NCI-H345 (cell line): Measurements from ENCODE around the gene YWHAG.
A peak's percentile ranks its signal among the peaks of the same experiment; 100 is the strongest.
"Not testable (repeated sequence)": the region's sequence is repeated elsewhere in the genome, so short reads cannot be mapped to it uniquely, and the experiment has no call there.

Experiments used
- DNase-seq: peaks from one replicate; lab custom pipeline; 2025; lab: John Stamatoyannopoulos, UW

Gene YWHAG

GRCh38 chr7:76358481-76359110 lies at the start of gene YWHAG:
TSS of gene YWHAG (minus strand) at chr7:76358991. CDS start at chr7:76358808, 183 bp downstream.
- peak; percentile 90 for DNase-seq

- DNase-seq = no peak
Observed at GRCh38 chr7:76408121-76408560, 49.4 kb upstream of the YWHAG start.

GRCh38 chr7:76407718-76408117 lies 48.9 kb upstream of the YWHAG start:
- DNase-seq = no peak

- DNase-seq = no peak
Observed at GRCh38 chr7:76405738-76406137, 46.9 kb upstream of the YWHAG start.

GRCh38 chr7:76403780-76404494 lies 45.1 kb upstream of the YWHAG start:
- no peak for DNase-seq

- DNase-seq = not testable (repeated sequence)
Observed at GRCh38 chr7:76403097-76403496, 44.3 kb upstream of the YWHAG start.

GRCh38 chr7:76400248-76400647 lies 41.5 kb upstream of the YWHAG start:
- no peak for DNase-seq

GRCh38 chr7:76397409-76398183 lies 38.8 kb upstream of the YWHAG start:
- DNase-seq = peak; percentile 74

GRCh38 chr7:76396864-76397263 lies 38.1 kb upstream of the YWHAG start:
- DNase-seq = no peak

- DNase-seq = no peak
Observed at GRCh38 chr7:76395965-76396726, 37.4 kb upstream of the YWHAG start.

- DNase-seq = not testable (repeated sequence)
Observed at GRCh38 chr7:76395605-76395964, 36.8 kb upstream of the YWHAG start.

GRCh38 chr7:76394957-76395356 lies 36.2 kb upstream of the YWHAG start:
- DNase-seq = no peak

GRCh38 chr7:76393116-76394031 lies 34.6 kb upstream of the YWHAG start:
- peak; percentile 92 for DNase-seq

- no peak for DNase-seq
Observed at GRCh38 chr7:76392531-76393115, 33.8 kb upstream of the YWHAG start.

- no peak for DNase-seq
Observed at GRCh38 chr7:76390092-76390491, 31.3 kb upstream of the YWHAG start.

- not testable (repeated sequence) for DNase-seq
Observed at GRCh38 chr7:76387789-76388188, 29.0 kb upstream of the YWHAG start.

GRCh38 chr7:76386691-76387260 lies 28.0 kb upstream of the YWHAG start:
- DNase-seq = no peak

GRCh38 chr7:76383089-76383944 lies 24.5 kb upstream of the YWHAG start:
- DNase-seq = no peak

- no peak for DNase-seq
Observed at GRCh38 chr7:76381814-76382213, 23.0 kb upstream of the YWHAG start.
